ENCODE results near the gene PRLR. TPM values are rescaled to one million over a fixed set of nuclear protein-coding genes. Genes with fewer than 3 reads are reported as not detected.
"Not testable (repeated sequence)": the region's sequence is repeated elsewhere in the genome, so short reads cannot be mapped to it uniquely, and the experiment has no call there.

The PRLR gene
- total RNA-seq, 2 experiments from 2014 or later: 0.14 TPM; not detected in 1

- not testable (repeated sequence) for H3K9me3 Mint-ChIP-seq (ENCODE audit: low read depth); H3K4me3 Mint-ChIP-seq; H3K27ac Mint-ChIP-seq; DNase-seq; H3K36me3 Mint-ChIP-seq; H3K4me1 Mint-ChIP-seq; ATAC-seq
- CTCF ChIA-PET: interaction anchor here (1.5 kb wide), 1 partner anchor 35 kb away, joined by 3 read pairs; no protein-coding TSS in a partner anchor
- H3K27me3 Mint-ChIP-seq: peaks cover 17% of the 10 kb centered on the region
These were observed 128.6 kb downstream of the PRLR start for GRCh38 chr5:35101720-35102119.

- H3K4me1 Mint-ChIP-seq: no peaks in the 10 kb centered on the region
- no peak for ATAC-seq
- H3K36me3 Mint-ChIP-seq: no peaks in the 10 kb centered on the region
- no peaks in the 10 kb centered on the region for H3K9me3 Mint-ChIP-seq (ENCODE audit: low read depth)
- H3K4me3 Mint-ChIP-seq: no peak overlapping the region
- H3K27ac Mint-ChIP-seq: no peak overlapping the region
- H3K27me3 Mint-ChIP-seq: peaks cover 13% of the 10 kb centered on the region
- CTCF ChIA-PET: interaction anchor here (1.5 kb wide), 1 partner anchor 34 kb away, joined by 3 read pairs; no protein-coding TSS in a partner anchor
- DNase-seq: no peak
These were observed 129.3 kb downstream of the PRLR start for GRCh38 chr5:35101016-35101415.

- H3K36me3 Mint-ChIP-seq: no peaks in the 10 kb centered on the region
- H3K4me3 Mint-ChIP-seq: no peak overlapping the region
- H3K9me3 Mint-ChIP-seq (ENCODE audit: low read depth): no peaks in the 10 kb centered on the region
- H3K27ac Mint-ChIP-seq: no peak overlapping the region
- ATAC-seq (no peak), DNase-seq (no peak)
- CTCF ChIA-PET: no interaction called here
- H3K4me1 Mint-ChIP-seq: no peaks in the 10 kb centered on the region
- H3K27me3 Mint-ChIP-seq: peaks cover 8% of the 10 kb centered on the region
These were observed 132.1 kb downstream of the PRLR start for GRCh38 chr5:35098214-35098613.

GRCh38 chr5:35096932-35097331, 133.4 kb downstream of the PRLR start:
- Mint-ChIP-seq H3K27ac (no peak overlapping the region), H3K36me3 (no peaks in the 10 kb centered on the region), H3K9me3 (ENCODE audit: low read depth) (no peaks in the 10 kb centered on the region), H3K4me1 (no peaks in the 10 kb centered on the region), H3K27me3 (peaks cover 6% of the 10 kb centered on the region), H3K4me3 (no peak overlapping the region)
- no peak for DNase-seq
- CTCF ChIA-PET: no interaction called here
- no peak for ATAC-seq

- H3K36me3 Mint-ChIP-seq: no peaks in the 10 kb centered on the region
These were observed 134.1 kb downstream of the PRLR start for GRCh38 chr5:35096216-35096615.

GRCh38 chr5:35095366-35095765, 134.9 kb downstream of the PRLR start:
- Mint-ChIP-seq H3K36me3 (no peaks in the 10 kb centered on the region), H3K27me3 (peaks cover 5% of the 10 kb centered on the region), H3K4me3 (no peak overlapping the region), H3K4me1 (no peaks in the 10 kb centered on the region), H3K27ac (no peak overlapping the region), H3K9me3 (ENCODE audit: low read depth) (no peaks in the 10 kb centered on the region)
- ATAC-seq (no peak), DNase-seq (no peak)
- CTCF ChIA-PET: no interaction called here

More at GRCh38 chr5:35096216-35096615, 134.1 kb downstream of the PRLR start:
- Mint-ChIP-seq H3K4me3 (no peak overlapping the region), H3K4me1 (no peaks in the 10 kb centered on the region), H3K27ac (no peak overlapping the region), H3K9me3 (ENCODE audit: low read depth) (no peaks in the 10 kb centered on the region), H3K27me3 (peaks cover 5% of the 10 kb centered on the region)
- CTCF ChIA-PET: interaction anchor here (0.7 kb wide), 1 partner anchor 763 kb away, joined by 3 read pairs; no protein-coding TSS in a partner anchor
- ATAC-seq (no peak), DNase-seq (no peak)

GRCh38 chr5:35094948-35095347, 135.3 kb downstream of the PRLR start:
- Mint-ChIP-seq H3K36me3 (no peaks in the 10 kb centered on the region), H3K9me3 (ENCODE audit: low read depth) (no peaks in the 10 kb centered on the region), H3K4me3 (no peak overlapping the region), H3K27me3 (peaks cover 5% of the 10 kb centered on the region), H3K27ac (no peak overlapping the region), H3K4me1 (no peaks in the 10 kb centered on the region)
- DNase-seq (no peak), ATAC-seq (no peak)
- CTCF ChIA-PET: no interaction called here

GRCh38 chr5:35092703-35093102, 137.6 kb downstream of the PRLR start:
- Mint-ChIP-seq H3K9me3 (ENCODE audit: low read depth) (no peaks in the 10 kb centered on the region), H3K4me3 (no peak overlapping the region), H3K27ac (no peak overlapping the region), H3K4me1 (no peaks in the 10 kb centered on the region), H3K27me3 (peaks cover 6% of the 10 kb centered on the region), H3K36me3 (no peaks in the 10 kb centered on the region)
- CTCF ChIA-PET: interaction anchor here (1.6 kb wide), 1 partner anchor 21 kb away, joined by 5 read pairs; no protein-coding TSS in a partner anchor
- no peak for DNase-seq
- ATAC-seq: no peak

GRCh38 chr5:35091704-35092103, 138.6 kb downstream of the PRLR start:
- Mint-ChIP-seq H3K27me3 (peaks cover 10% of the 10 kb centered on the region), H3K9me3 (ENCODE audit: low read depth) (no peaks in the 10 kb centered on the region), H3K4me3 (no peak overlapping the region), H3K4me1 (no peaks in the 10 kb centered on the region), H3K27ac (no peak overlapping the region), H3K36me3 (no peaks in the 10 kb centered on the region)
- CTCF ChIA-PET: interaction anchor here (1.6 kb wide), 1 partner anchor 20 kb away, joined by 5 read pairs; no protein-coding TSS in a partner anchor
- no peak for DNase-seq
- ATAC-seq: no peak

- peak; percentile 42 for ATAC-seq
- Mint-ChIP-seq H3K27me3 (peaks cover 20% of the 10 kb centered on the region), H3K9me3 (ENCODE audit: low read depth) (no peaks in the 10 kb centered on the region), H3K4me3 (no peak overlapping the region), H3K27ac (no peak overlapping the region), H3K4me1 (no peaks in the 10 kb centered on the region), H3K36me3 (no peaks in the 10 kb centered on the region)
- peak; percentile 58 for DNase-seq
- CTCF ChIA-PET: interaction anchor here (0.9 to 1.5 kb wide), 3 partner anchors 347 to 837 kb away, joined by 3 to 6 read pairs (median 4); no protein-coding TSS in a partner anchor
These were observed 140.7 kb downstream of the PRLR start for GRCh38 chr5:35089334-35090314.

GRCh38 chr5:35087991-35088390, 142.3 kb downstream of the PRLR start:
- DNase-seq (no peak), ATAC-seq (no peak)
- peaks cover 20% of the 10 kb centered on the region for H3K27me3 Mint-ChIP-seq
- no peak overlapping the region for H3K27ac Mint-ChIP-seq
- no peak overlapping the region for H3K4me3 Mint-ChIP-seq
- CTCF ChIA-PET: no interaction called here
- no peaks in the 10 kb centered on the region for H3K9me3 Mint-ChIP-seq (ENCODE audit: low read depth)
- no peaks in the 10 kb centered on the region for H3K36me3 Mint-ChIP-seq
- no peaks in the 10 kb centered on the region for H3K4me1 Mint-ChIP-seq

- ATAC-seq: no peak
- H3K4me1 Mint-ChIP-seq: no peaks in the 10 kb centered on the region
- no peak for DNase-seq
- CTCF ChIA-PET: no interaction called here
- H3K27me3 Mint-ChIP-seq: peaks cover 16% of the 10 kb centered on the region
- H3K4me3 Mint-ChIP-seq: no peak overlapping the region
- H3K27ac Mint-ChIP-seq: no peak overlapping the region
- H3K9me3 Mint-ChIP-seq (ENCODE audit: low read depth): no peaks in the 10 kb centered on the region
- H3K36me3 Mint-ChIP-seq: no peaks in the 10 kb centered on the region
These were observed 147.1 kb downstream of the PRLR start for GRCh38 chr5:35083150-35083549.

GRCh38 chr5:35082530-35082929, 147.8 kb downstream of the PRLR start:
- Mint-ChIP-seq H3K36me3 (no peaks in the 10 kb centered on the region), H3K4me1 (no peaks in the 10 kb centered on the region), H3K9me3 (ENCODE audit: low read depth) (no peaks in the 10 kb centered on the region), H3K27me3 (peaks cover 14% of the 10 kb centered on the region), H3K27ac (no peak overlapping the region), H3K4me3 (no peak overlapping the region)
- ATAC-seq (no peak), DNase-seq (no peak)
- CTCF ChIA-PET: no interaction called here

GRCh38 chr5:35081134-35081533, 149.2 kb downstream of the PRLR start:
- Mint-ChIP-seq H3K4me3 (no peak overlapping the region), H3K36me3 (no peaks in the 10 kb centered on the region), H3K27me3 (peaks cover 8% of the 10 kb centered on the region), H3K27ac (no peak overlapping the region), H3K4me1 (no peaks in the 10 kb centered on the region), H3K9me3 (ENCODE audit: low read depth) (no peaks in the 10 kb centered on the region)
- ATAC-seq (no peak), DNase-seq (no peak)
- CTCF ChIA-PET: no interaction called here

Data from activated CD8-positive, alpha-beta memory T cell treated with anti-CD3 and anti-CD28 coated beads, Interleukin-2, amount 10 ng/mL, durations not matched to agents 7 days and 5 days (primary cell).